HepG2 (cell line): Measurements from ENCODE around the gene TROAP. TPM values are rescaled to one million over a fixed set of nuclear protein-coding genes. Genes with fewer than 3 reads are reported as not detected.

Experiments used
- CC2D1A ChIP-seq: sonication (generic); formaldehyde crosslinking; IDR thresholded peaks from 2 replicates; pipeline ENCODE4 v1.8.1; 2023; ENCODE audit warnings: mild to moderate bottlenecking, missing genetic modification reagents
- EED ChIP-seq: sonication (generic); formaldehyde crosslinking; IDR thresholded peaks from 2 replicates; pipeline ENCODE4 v1.5.0; 2020; ENCODE audit warnings: mild to moderate bottlenecking, missing genetic modification reagents
- ELF1 ChIP-seq: sonication (generic); formaldehyde crosslinking; IDR thresholded peaks from 2 replicates; pipeline ENCODE4 v1.4.0; 2020; ENCODE audit warnings: missing genetic modification reagents
- FOXO4 ChIP-seq: sonication (generic); formaldehyde crosslinking; conservative IDR thresholded peaks from 2 replicates; pipeline ENCODE4 v1.8.1; 2023; ENCODE audit warnings: missing genetic modification reagents
- HNF1B ChIP-seq: sonication (generic); formaldehyde crosslinking; IDR thresholded peaks from 2 replicates; pipeline ENCODE4 v1.5.1; 2020; ENCODE audit warnings: mild to moderate bottlenecking, moderate library complexity, missing genetic modification reagents
- IRF9 ChIP-seq: sonication (generic); formaldehyde crosslinking; IDR thresholded peaks from 2 replicates; pipeline ENCODE4 v1.8.0; 2022; ENCODE audit warnings: missing genetic modification reagents, mild to moderate bottlenecking, borderline replicate concordance
- MXD4 ChIP-seq: IDR thresholded peaks from 2 replicates; pipeline ENCODE4 v1.6.1; 2016; ENCODE audit warnings: mild to moderate bottlenecking, missing biosample characterization, missing genetic modification reagents
- NCOA1 ChIP-seq: sonication (generic); formaldehyde crosslinking; IDR thresholded peaks from 2 replicates; pipeline ENCODE4 v1.9.0; 2021; ENCODE audit warnings: missing genetic modification reagents
- PHB2 ChIP-seq: fragments of 450-650 bp; IDR thresholded peaks from 2 replicates; pipeline ENCODE4 v1.6.1; 2018; ENCODE audit not compliant: partially characterized antibody
- PHF20 ChIP-seq: sonication (generic); formaldehyde crosslinking; IDR thresholded peaks from 2 replicates; pipeline ENCODE4 v1.5.0; 2020; ENCODE audit warnings: mild to moderate bottlenecking, missing genetic modification reagents
- RXRA ChIP-seq: sonication (generic); formaldehyde crosslinking; IDR thresholded peaks from 2 replicates; pipeline ENCODE4 v1.5.1; 2020; ENCODE audit warnings: missing genetic modification reagents
- SNAPC2 ChIP-seq: sonication (generic); formaldehyde crosslinking; IDR thresholded peaks from 2 replicates; pipeline ENCODE4 v1.8.1; 2022; ENCODE audit warnings: mild to moderate bottlenecking, missing genetic modification reagents
- SOX5 ChIP-seq: IDR thresholded peaks from 2 replicates; pipeline ENCODE4 v1.6.1; 2016; ENCODE audit warnings: borderline replicate concordance
- SRF ChIP-seq: IDR thresholded peaks from 2 replicates; pipeline ENCODE4 v1.6.1; 2011; ENCODE audit warnings: mild to moderate bottlenecking, low read depth, low read length, moderate library complexity
- SSRP1 ChIP-seq: IDR thresholded peaks from 2 replicates; pipeline ENCODE4 v1.6.1; 2016; ENCODE audit warnings: control low read depth
- TFAP4 ChIP-seq: sonication (generic); IDR thresholded peaks from 2 replicates; pipeline ENCODE4 v1.6.1; 2016; ENCODE audit warnings: low read depth, borderline replicate concordance
- ZBTB20 ChIP-seq: sonication (generic); formaldehyde crosslinking; IDR thresholded peaks from 2 replicates; pipeline ENCODE4 v1.8.1; 2023; ENCODE audit warnings: missing genetic modification reagents, low read depth, mild to moderate bottlenecking, borderline replicate concordance
- ZNF503 ChIP-seq: sonication (generic); formaldehyde crosslinking; IDR thresholded peaks from 2 replicates; pipeline ENCODE4 v1.4.0; 2020; ENCODE audit warnings: missing genetic modification reagents
- ZNF572 ChIP-seq: sonication (generic); formaldehyde crosslinking; IDR thresholded peaks from 2 replicates; pipeline ENCODE4 v1.5.1; 2020; ENCODE audit warnings: mild to moderate bottlenecking, missing genetic modification reagents
- ZNF75D ChIP-seq: sonication (generic); formaldehyde crosslinking; IDR thresholded peaks from 2 replicates; pipeline ENCODE4 v1.8.1; 2023; ENCODE audit warnings: missing genetic modification reagents, mild to moderate bottlenecking, borderline replicate concordance
- ZUFSP ChIP-seq: sonication (generic); formaldehyde crosslinking; IDR thresholded peaks from 2 replicates; pipeline ENCODE4 v1.9.0; 2021; ENCODE audit warnings: missing genetic modification reagents, mild to moderate bottlenecking, borderline replicate concordance
- polyA plus RNA-seq, 8 experiments: library from polyadenylated mRNA; depleted of rRNA in 3 of 8; stranded (reverse) in 7 of 8; unstranded in 1 of 8; fragments of >200 nt; fragmentation: Illumina TruSeq in 4 of 8; extraction: Trizol in 4 of 8; gene quantifications; 2 replicates each; pipeline versions ENCODE4 v1.2.1 to v1.2.3, GENCODE V29; 2011 to 2016; ENCODE audit warnings: low read depth in 4 of 8, missing spikeins in 1 of 8, mixed read lengths in 1 of 8; ENCODE audit not compliant: insufficient read depth in 1 of 8
- total RNA-seq, 5 experiments: library from RNA; depleted of rRNA; stranded (reverse); fragments of >200 nt; fragmentation: Illumina TruSeq; extraction: Trizol; gene quantifications; 2 replicates each; pipeline ENCODE4 v1.2.3, GENCODE V29; 2016; ENCODE audit warnings: low read depth in 1 of 5

The TROAP gene
- total and polyA plus RNA-seq, 2 of the 13 experiments (the other 11 are each of a cell fraction or from before 2014, with no cell fraction given), result 22.5 to 30.9 TPM

- TF ChIP-seq TFAP4 (peak; percentile 55; the same call in 1 of the 2 replicates), RXRA (CRISPR knock-in tag) (peak; percentile 61; the same call in 1 of the 2 replicates), EED (no peak), PHB2 (no peak), NCOA1 (CRISPR knock-in tag) (no peak), SOX5 (peak; percentile 65), IRF9 (CRISPR knock-in tag) (no peak), ZBTB20 (CRISPR knock-in tag) (peak; percentile 65; the same call in 1 of the 2 replicates), ELF1 (CRISPR knock-in tag) (peak; percentile 92), SNAPC2 (CRISPR knock-in tag) (peak; percentile 79; the same call in 1 of the 2 replicates), PHF20 (peak; percentile 81), ZNF572 (CRISPR knock-in tag) (no peak), HNF1B (CRISPR knock-in tag) (peak; percentile 65), ZNF75D (no peak), FOXO4 (CRISPR knock-in tag) (no peak), ZUFSP (CRISPR knock-in tag) (no peak), ZNF503 (CRISPR knock-in tag) (peak; percentile 93), SSRP1 (CRISPR knock-in tag) (no peak), SRF (no peak), MXD4 (CRISPR knock-in tag) (no peak), CC2D1A (CRISPR knock-in tag) (no peak)
Observed at GRCh38 chr12:49347311-49348193, 24.5 kb downstream of the TROAP start (continued).
